GM19452 (cell line): ENCODE data around the gene SMIM29.
"Not testable (repeated sequence)": the region's sequence is repeated elsewhere in the genome, so short reads cannot be mapped to it uniquely, and the experiment has no call there.

Experiments
- ATAC-seq: cut with Tn5 transposase; IDR thresholded peaks from one replicate; pipeline ENCODE4 v1.9.1; 2021; ENCODE audit not compliant: unreplicated experiment

SMIM29 gene

DNA sequence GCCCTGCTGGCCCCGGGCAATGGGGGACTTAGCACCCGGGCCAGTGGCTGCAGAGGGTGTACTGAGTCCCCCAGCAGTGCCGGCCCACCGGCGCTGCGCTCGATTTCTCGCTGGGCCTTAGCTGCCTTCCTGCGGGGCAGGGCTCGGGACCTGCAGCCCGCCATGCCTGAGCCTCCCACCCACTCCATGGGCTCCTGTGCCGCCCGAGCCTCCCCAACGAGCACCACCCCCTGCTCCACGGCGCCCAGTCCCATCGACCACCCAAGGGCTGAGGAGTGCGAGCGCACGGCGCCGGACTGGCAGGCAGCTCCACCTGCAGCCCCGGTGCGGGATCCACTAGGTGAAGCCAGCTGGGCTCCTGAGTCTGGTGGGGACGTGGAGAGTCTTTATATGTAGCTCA, 20.3 kb upstream of the SMIM29 start:
- not testable (repeated sequence) for ATAC-seq

DNA sequence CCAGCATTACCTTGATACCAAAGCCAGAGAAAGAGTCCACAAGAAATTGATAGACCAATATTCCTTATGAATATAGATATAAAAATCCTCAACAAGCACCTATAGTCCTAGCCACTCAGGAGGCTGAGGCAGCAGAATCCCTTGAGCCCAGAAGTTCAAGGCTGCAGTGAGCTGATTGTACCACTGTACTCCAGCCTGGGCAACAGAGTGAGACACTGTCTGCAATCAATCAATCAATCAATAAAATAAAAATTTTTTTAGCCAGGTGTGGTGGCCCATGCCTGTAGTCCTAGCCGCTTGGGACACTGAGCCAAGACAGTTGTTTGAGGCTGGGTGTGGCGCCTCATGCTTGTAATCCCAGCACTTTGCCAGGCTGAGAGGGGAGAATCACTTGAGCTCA, 18.9 kb upstream of the SMIM29 start:
- no peak for ATAC-seq

DNA sequence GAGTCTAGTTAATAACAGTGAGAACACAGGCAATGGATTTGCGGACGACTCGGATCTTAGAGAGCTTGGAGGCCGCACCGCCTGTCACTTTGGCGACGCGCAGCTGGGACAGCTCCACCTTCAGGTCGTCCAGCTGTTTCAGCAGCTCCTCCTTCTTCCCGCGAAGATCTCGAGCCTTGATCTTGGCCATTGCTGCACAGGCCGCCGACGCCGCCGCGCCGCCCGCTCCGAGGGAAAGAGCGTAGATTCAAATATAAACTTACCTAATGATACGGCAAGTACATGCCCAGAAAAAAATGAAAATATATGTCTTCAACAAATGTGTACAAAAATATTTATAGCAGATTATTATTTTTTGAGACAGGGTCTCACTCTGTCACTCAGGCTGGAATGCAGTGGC, 14.7 kb upstream of the SMIM29 start:
- not testable (repeated sequence) for ATAC-seq

DNA sequence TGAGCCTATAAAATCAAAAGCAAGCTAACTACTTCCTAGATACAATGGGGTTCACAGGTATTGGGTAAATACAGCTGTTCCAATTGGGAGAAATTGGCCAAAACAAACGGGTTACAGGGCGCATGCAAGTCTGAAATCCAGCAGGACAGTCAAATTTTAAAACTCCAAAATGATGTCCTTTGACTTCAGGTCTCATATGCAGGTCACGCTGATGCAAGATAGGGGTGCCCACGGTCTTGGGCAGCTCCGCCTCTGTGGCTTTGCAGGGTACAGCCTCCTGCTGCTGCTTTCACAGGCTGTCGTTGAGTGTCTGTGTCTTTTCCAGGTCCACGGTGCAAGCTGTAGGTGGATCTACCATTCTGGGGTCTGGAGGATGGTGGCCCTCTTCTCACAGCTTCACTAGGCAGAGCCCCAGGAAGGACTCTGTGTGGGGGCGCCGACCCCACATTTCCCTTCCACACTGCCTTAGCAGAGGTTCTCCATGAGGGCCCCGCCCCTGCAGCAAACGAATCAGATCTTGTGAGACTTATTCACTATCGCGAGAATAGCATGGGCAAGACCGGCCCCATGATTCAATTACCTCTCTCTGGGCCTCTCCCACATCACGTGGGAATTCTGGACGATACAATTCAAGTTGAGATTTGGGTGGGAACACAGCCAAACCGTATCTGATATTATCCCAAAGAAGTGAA, 11.9 kb upstream of the SMIM29 start:
- no peak for ATAC-seq

DNA sequence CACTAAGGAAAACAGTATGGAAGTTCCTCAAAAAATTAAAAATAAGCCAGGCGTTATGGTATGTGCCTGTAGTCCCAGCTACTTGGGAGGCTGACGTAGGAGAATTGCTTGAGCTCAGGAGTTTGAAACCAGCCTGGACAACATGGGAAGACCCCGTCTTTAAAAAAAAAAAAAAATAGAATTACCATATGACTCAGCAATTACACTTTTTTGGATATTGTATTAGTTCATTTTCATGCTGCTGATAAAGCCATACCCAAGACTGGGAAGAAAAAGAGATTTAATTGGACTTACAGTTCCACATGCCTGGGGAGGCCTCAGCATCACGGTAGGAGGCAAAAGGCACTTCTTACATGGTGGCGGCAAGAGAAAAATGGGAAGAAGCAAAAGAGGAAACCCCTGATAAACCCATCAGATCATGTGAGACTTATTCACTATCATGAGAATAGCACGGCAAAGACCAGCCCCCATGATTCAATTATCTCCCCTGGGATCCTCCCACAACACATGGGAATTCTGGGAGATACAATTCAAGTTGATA, 10.8 kb upstream of the SMIM29 start:
- no peak for ATAC-seq

DNA sequence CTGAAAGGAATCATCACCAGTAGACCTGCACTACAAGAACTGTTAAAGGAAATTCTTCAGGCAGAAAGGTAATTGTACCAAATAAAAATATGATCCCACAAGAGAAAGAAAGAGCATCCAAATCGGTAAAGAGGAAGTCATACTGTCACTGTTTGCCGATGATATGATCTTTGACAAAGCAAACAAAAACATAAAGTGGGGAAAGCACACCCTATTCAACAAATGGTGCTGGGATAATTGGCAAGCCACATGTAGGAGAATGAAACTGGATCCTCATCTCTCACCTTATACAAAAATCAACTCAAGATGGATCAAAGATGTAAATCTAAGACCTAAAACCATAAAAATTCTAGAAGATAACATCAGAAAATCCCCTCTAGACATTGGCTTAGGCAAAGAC, 3.6 kb upstream of the SMIM29 start:
- ATAC-seq: not testable (repeated sequence)

DNA sequence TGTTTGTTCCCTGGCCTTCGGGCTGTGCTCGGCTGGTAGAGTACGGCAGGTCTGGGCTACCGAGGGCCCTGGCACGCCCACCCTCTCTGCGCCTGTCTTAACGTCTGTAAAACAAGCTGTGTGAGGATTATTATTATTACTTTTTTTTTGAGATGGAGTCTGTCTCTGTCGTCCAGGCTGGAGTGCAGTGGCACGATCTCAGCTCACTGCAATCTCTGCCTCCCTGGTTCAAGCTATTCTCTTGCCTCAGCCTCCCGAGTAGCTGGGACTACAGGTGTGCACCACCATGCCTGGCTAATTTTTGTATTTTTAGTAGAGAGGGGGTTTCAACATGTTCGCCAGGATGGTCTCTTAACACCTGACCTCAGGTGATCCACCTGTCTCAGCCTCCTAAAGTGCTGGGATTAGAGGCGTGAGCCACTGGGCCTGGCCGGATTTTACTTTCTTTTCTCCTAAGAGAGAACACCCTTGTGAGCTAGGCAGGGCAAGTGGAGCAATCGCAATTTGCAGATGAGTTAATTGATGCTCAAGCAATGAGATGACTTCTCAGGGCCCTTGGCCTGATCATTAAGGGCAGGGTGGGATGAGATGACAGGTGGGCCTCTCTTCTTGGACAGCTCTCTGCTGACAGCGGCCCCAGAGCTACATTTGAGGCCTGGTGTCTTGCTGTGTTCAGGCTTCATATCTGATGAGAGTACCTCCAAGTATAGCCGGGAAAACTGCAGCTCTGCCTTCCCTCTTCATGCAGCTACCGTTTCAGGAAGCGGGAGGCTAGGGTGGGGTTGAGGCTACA, 859 bp upstream of the SMIM29 start:
- ATAC-seq: peak; percentile 44

DNA sequence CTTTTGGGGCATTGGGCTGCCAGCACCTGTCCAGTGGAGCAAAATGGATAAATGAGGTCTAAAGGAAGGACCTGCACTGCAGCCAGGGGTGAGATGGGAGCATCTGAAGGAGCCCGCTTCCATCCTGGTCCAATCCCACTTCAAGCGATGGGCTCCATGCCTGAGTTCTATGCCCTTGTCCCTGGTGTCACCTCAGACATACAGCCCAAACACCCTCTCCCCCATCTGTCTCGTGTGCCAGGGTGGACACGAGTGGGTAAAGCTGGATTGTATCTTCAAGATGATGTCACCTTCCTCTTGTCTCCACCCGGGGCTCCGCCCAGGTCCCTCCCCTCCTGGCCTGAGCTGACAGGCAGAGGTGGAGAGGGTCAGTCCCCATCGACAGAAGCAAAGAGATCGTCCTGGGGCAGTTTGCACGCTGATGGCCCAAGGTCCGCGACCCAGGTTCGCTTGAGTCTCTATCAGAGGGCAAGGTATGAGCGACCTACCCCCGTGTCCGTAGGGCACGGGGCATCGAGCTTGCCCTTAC, 544 bp downstream of the SMIM29 start:
- peak; percentile 26 for ATAC-seq

DNA sequence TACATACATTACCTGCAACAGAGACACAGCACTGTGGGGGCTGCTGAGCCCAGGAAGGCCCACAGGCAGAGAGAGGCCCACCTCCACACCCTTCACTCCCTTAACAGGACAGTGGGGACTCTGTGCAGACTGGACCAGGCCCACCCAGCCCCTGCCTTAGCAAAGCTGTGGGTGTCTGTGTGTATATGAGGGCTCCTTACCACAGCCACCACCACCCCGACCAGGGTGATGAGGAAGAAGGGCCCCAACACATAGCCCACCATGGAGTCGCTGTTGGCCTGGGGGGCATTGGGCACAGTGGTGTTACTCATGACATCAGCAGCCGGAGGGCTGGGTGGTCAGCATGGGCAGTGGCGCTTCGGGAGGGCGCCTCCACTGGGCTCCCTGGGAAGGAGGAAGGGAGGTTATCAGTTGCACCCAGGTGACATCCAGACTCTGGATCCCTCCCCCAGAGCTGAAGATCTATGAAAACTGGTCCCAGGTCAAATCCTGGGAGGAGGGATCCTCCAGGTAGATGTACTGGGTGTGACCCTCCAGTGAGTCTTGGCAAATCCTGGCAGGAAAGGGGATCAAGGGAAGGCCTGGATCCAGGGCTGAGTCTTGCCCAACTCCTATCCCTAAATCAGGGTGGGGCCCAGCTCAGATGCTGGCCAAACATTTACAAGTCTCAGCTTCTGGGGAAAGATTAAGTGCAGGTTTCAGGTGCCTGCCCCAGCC, 1.2 kb downstream of the SMIM29 start:
- ATAC-seq: no peak

DNA sequence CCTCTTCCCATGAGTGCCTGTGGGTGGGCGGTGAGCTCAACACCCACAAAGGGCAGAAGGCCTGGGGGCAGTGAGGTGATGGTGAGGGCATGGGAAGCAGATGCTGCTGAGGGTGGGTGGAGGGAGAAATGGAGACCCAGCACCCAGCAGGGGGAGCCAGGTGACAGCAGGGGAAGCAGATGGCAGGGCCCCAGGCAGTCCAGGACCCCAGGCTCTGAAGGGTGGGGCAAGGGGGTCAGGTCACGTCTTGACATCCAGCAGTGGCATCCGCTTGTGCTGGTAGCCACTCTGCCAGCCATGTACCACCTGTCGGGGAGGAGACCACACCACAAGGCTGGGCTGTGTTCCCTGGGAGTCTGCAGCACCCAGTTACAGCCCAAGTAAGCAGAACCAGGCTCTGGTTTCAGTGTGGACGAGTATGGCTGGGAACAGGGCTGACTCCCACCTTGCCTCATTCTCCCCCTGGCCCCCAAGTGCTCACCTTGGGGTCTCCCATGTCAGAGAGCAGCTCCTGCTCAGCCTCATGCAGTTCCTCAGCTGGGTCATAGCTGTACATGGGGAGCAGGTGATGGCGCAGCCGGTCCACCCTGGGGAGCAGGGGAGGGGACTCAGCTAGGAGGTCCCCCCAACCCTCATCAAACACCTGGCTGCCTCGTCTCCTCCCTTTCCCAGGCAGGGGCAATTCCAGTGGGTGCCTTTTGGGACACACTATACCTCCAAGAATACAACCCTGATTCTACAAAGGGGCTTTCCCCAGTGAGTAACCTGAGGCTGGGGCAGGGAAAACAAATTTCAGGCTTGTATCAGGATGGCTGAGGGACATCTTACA, 2.0 kb downstream of the SMIM29 start:
- no peak for ATAC-seq

DNA sequence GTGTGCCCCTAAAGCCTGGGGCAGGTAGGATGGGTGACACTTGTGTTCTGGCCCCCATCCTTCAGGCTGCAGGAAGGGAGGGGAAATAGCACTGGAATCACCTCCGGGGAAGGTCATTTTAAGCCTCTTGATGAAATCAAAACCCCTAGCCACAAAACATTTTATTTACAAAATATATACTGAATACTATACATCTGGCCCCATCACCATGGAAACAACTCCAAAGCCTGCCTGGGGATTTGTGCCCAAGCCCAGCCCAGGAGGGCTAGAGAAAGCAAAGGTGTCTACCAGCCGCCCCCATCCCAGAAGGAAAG, 2.6 kb downstream of the SMIM29 start:
- ATAC-seq: no peak

DNA sequence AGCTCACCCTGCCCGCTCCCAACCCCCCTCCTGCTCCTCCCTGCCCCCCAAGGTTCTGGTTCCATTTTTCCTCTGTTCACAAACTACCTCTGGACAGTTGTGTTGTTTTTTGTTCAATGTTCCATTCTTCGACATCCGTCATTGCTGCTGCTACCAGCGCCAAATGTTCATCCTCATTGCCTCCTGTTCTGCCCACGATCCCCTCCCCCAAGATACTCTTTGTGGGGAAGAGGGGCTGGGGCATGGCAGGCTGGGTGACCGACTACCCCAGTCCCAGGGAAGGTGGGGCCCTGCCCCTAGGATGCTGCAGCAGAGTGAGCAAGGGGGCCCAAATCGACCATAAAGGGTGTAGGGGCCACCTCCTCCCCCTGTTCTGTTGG, 3.1 kb downstream of the SMIM29 start:
- ATAC-seq: not testable (repeated sequence)

DNA sequence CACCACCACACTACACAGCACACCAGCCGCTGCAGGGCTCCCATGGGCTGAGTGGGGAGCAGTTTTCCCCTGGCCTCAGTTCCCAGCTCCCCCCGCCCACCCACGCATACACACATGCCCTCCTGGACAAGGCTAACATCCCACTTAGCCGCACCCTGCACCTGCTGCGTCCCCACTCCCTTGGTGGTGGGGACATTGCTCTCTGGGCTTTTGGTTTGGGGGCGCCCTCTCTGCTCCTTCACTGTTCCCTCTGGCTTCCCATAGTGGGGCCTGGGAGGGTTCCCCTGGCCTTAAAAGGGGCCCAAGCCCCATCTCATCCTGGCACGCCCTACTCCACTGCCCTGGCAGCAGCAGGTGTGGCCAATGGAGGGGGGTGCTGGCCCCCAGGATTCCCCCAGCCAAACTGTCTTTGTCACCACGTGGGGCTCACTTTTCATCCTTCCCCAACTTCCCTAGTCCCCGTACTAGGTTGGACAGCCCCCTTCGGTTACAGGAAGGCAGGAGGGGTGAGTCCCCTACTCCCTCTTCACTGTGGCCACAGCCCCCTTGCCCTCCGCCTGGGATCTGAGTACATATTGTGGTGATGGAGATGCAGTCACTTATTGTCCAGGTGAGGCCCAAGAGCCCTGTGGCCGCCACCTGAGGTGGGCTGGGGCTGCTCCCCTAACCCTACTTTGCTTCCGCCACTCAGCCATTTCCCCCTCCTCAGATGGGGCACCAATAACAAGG, 3.6 kb downstream of the SMIM29 start:
- ATAC-seq: not testable (repeated sequence)

DNA sequence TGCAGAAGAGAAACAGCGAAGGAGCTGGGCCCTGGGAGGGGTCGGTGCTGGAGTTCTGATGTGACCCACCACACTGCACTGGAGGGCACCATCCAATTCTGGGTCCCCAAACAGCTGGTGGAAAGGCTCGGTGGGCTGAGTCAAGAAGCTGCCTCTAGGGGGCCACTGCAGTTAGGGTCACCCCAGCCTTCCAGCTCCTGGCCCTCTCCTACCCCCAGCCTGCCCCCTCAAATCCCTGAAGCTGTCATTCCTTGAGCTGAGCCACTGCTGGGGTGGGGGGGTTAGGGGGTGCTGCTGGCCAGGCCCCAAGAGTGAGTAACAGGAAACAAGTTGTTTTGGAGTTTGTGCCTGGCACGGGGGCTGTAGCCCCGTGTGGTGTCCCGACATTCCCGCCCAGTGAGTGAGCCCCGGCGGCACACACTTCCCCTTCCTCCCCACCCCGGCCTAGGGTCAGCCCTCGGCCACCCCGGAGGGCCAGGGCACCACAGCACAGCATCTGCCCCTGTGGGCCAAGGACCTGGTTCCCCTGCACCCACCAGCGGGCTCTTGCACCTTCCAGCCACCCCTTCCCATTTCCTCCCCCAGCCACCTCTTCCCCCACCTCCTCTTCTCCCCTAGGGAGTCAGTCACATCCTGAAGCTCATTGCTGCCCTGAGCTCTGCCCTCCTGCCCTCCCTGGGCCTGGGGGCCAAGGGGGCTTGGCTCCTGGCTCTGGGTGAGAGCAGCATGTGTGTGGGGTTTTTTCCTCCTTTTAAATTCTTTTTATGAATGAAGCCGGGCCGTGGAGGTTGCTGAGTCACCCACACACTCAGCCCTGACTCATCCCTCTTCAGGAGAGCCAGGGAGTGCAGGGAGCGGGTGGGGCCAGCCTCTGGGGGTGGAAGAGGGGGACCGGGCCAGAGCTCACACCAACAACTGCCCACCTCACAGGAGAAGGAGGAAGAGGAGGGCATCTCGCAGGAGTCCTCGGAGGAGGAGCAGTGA, 4.6 kb downstream of the SMIM29 start:
- ATAC-seq: no peak

DNA sequence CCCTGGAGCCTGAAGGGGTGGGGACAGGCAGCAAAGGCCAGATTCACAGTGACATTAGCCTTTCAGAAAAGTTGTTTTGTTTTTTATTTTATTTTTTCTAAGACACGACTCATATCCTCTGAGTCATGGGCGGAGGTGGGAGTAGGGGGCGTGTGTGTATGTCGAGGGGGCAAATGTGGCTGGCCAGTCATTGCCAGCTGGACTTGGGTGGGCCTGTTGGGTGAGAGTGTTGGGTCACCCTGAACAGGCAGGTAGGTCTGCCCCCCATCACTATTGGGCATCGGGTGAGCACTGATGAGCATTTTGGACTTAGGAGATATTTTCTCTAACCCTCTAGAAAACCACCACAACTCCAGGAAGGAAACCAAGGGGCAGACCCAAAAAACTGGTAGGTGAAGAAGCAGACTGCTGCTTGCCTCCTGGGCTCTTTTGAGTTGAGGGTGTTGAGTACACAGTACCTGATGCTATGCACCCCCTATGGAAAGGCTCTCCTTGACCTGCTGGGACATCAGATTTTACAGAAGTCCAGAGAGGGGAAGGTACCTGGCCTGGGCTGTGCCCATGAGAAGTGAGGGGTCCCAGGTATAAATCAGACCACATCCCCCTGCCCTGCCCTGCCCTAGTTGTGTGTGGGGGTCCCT, 5.6 kb downstream of the SMIM29 start:
- no peak for ATAC-seq

DNA sequence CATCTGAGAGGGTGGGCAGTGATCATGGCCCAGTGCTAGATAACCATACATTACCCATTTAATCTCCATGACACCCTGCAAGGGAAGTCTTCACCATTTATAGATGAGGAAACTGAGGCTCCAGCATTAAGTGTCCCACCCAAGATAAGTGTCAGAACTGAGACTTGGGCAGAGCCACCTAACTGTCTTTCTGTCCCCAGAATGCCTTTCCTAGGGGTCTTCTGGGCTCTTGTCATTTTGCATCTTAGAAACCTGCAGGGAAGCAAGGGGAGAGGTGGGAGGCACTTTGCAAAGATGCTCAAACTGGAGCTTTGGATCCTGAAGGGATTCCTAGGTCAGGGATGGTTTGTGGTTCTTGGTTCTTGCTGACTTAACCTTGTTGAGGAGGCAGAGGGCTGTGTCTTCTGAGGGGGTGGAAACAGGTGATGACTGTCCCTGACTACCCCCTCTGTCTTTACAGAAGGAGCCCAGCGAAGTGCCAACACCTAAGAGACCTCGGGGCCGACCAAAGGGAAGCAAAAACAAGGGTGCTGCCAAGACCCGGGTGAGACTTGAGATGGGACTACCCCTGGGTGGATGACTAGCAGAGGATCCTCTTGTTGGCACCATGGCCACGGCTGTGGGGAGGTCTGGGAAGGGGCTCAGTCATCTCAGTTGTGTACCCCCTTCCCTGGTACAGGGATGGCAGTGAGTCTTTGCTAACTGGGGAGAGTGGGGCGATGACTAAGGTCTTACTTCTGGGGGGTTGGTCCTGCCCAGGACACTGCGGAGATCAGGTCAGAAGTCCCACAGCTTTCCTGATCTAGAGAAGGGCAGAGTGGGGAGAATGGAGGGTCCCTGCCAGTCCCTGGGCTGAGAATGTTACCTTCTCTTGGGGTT, 6.3 kb downstream of the SMIM29 start:
- no peak for ATAC-seq
